Ascending aorta (tissue), 2 donors: ENCODE measurements around the gene OSTN. TPM values are rescaled to one million over a fixed set of nuclear protein-coding genes. Genes with fewer than 3 reads are reported as not detected.

ENCODE experiments used
- DNase-seq, 2 donors: peaks; one replicate each; pipeline ENCODE4 v3.0.0-alpha.2; 2019; ENCODE audit warnings: low spot score in 2 of 2
- H3K27ac ChIP-seq, 2 donors: fragments of 200-600 bp; sonication (generic); one replicate each; pipeline ENCODE4 v1.5.1; 2016 to 2017; ENCODE audit warnings: mild to moderate bottlenecking in 1 of 2
- H3K27me3 ChIP-seq: fragments of 200-600 bp; sonication (generic); one replicate; pipeline ENCODE4 v1.5.1; 2017
- H3K36me3 ChIP-seq, 2 donors: fragments of 200-600 bp; sonication (generic); one replicate each; pipeline ENCODE4 v1.5.1; 2016
- H3K4me1 ChIP-seq, 2 donors: fragments of 200-600 bp; sonication (generic); one replicate each; pipeline ENCODE4 v1.5.1; 2016 to 2017; ENCODE audit warnings: mild to moderate bottlenecking in 1 of 2
- H3K4me3 ChIP-seq, 2 donors: fragments of 200-600 bp; sonication (generic); one replicate each; pipeline ENCODE4 v1.5.1; 2016 to 2017; ENCODE audit warnings: mild to moderate bottlenecking in 1 of 2
- H3K9me3 ChIP-seq, 2 donors: fragments of 200-600 bp; sonication (generic); one replicate each; pipeline ENCODE4 v1.5.1; 2016
- intact Hi-C: fragments of 100-400 bp; cut with DNase I; formaldehyde crosslinking; loops from one replicate; pipeline ENCODE4 v1.15.1; 2023
- total RNA-seq: library from RNA; depleted of rRNA; stranded (reverse); fragments of >200 nt; gene quantifications from one replicate; pipeline ENCODE4 v1.1.0, GENCODE V29; 2016
- TF ChIP-seq, protein P1 (sequence below), 3 experiments: fragments of 200-600 bp in 2 of 3; fragments of 450-650 bp in 1 of 3; sonication (generic) in 2 of 3; IDR thresholded peaks; one replicate each; pipeline ENCODE4 v1.5.1; 2016 to 2019; ENCODE audit warnings: antibody characterized with exemption in 3 of 3, mild to moderate bottlenecking in 1 of 3, moderate library complexity in 1 of 3

The OSTN gene
- total RNA-seq, 1 donor from 2014 or later = not detected

DNA sequence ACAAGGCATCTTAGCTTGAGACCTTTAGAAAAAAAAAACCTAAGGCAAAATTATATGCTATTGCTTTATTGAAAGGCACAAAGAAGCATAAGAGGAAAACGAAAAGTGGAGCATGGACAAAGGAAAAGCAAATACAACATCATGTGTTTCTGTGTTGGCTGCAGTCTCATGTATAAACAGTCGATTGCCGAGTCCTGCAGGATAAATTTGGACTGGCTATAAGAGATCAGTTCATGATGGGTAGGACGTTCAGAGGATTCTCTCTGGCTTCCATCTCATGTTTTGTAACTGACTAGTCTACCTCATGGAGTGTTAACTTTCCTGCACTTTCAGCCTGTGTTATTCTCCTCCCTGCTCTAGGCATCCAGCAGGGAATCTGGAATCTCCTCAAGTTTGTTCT lies 108.3 kb downstream of the OSTN start:
- no peaks in the 10 kb centered on the region for H3K9me3 ChIP-seq
- intact Hi-C loops = no loop called here
- no peak overlapping the region for H3K4me3 ChIP-seq
- no peaks in the 10 kb centered on the region for H3K36me3 ChIP-seq
- TF ChIP-seq, protein P1, sequence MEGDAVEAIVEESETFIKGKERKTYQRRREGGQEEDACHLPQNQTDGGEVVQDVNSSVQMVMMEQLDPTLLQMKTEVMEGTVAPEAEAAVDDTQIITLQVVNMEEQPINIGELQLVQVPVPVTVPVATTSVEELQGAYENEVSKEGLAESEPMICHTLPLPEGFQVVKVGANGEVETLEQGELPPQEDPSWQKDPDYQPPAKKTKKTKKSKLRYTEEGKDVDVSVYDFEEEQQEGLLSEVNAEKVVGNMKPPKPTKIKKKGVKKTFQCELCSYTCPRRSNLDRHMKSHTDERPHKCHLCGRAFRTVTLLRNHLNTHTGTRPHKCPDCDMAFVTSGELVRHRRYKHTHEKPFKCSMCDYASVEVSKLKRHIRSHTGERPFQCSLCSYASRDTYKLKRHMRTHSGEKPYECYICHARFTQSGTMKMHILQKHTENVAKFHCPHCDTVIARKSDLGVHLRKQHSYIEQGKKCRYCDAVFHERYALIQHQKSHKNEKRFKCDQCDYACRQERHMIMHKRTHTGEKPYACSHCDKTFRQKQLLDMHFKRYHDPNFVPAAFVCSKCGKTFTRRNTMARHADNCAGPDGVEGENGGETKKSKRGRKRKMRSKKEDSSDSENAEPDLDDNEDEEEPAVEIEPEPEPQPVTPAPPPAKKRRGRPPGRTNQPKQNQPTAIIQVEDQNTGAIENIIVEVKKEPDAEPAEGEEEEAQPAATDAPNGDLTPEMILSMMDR (IDR thresholded peaks at IDR 0.05) = no peak
- H3K4me1 ChIP-seq = no peaks in the 10 kb centered on the region
- no peaks in the 10 kb centered on the region for H3K27me3 ChIP-seq
- no peak for DNase-seq
- no peak overlapping the region for H3K27ac ChIP-seq

DNA sequence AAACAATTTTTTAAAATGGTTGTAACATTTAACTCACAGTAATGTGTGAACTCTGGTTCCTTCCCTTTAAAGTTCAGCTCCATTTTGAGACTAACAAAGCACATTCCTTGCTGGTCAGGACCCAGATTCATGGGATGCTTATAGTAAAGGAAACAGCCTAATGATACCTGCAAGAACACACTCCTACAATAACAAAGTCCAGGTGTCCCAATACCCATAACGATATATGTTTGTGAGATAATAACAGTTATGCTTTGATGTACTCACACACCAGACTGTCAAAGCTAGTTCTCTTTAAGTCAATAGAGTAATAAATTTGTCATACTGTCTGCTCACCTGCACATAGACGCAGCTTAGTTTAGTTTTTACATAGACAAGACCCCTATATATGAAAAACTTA lies 114.3 kb downstream of the OSTN start:
- Histone ChIP-seq H3K9me3 (no peaks in the 10 kb centered on the region), H3K27ac (no peak overlapping the region), H3K36me3 (no peaks in the 10 kb centered on the region), H3K27me3 (no peaks in the 10 kb centered on the region), H3K4me1 (no peaks in the 10 kb centered on the region), H3K4me3 (no peak overlapping the region)
- TF ChIP-seq, protein P1 (IDR thresholded peaks at IDR 0.05) = no peak
- intact Hi-C loops = no loop called here
- no peak for DNase-seq

DNA sequence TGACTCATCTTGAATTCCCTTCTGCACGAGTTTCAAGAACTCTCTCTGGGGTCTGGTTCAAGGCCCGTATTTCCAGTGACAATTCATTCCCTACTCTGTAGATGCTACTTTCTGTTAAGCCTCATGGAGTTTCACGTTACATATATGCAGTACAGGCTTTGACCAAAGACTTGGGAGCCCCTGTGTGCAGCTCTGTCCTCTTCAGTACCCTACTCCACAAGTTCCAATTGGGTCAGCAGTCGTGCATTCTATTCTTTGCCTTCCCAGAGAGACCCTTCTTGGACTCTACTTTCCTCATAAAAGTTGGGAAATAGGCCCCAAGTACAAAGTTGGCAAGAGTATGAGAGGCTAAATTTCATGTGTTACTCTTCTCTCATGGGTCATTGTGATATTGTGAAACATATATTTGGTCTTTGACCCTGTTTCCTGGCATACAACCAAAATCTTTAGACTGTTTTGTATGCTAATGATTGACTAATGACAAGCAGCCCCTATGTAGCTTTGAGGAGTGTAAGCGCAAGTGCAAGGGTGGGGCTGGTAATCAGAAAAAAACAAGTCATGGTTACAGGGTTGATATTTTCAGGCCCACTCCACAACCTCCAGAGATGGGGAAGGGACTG lies 115.2 kb downstream of the OSTN start:
- Histone ChIP-seq H3K27ac (no peak overlapping the region), H3K27me3 (no peaks in the 10 kb centered on the region), H3K36me3 (no peaks in the 10 kb centered on the region), H3K4me1 (no peaks in the 10 kb centered on the region), H3K9me3 (no peaks in the 10 kb centered on the region), H3K4me3 (no peak overlapping the region)
- DNase-seq = no peak
- intact Hi-C loops = no loop called here
- TF ChIP-seq, protein P1 (IDR thresholded peaks at IDR 0.05) = no peak

Other genes starting within 250 kb of the OSTN start
- gene CCDC50, start 130.2 kb downstream of the OSTN start, total RNA-seq = 82.8 TPM
- gene UTS2B, start 131.3 kb downstream of the OSTN start, total RNA-seq = 16.8 TPM